Left ventricle myocardium inferior (tissue), 1 donor: Measurements from ENCODE around the gene MANEAL. TPM values are rescaled to one million over a fixed set of nuclear protein-coding genes. Genes with fewer than 3 reads are reported as not detected.

Experiments
- DNase-seq: peaks from one replicate; pipeline ENCODE4 v3.0.0-alpha.2; 2020
- H3K27ac ChIP-seq: fragments of 200-600 bp; replicated peaks from 2 replicates; pipeline ENCODE4 v1.8.0; 2021
- H3K27me3 ChIP-seq: fragments of 200-600 bp; 2 replicates; pipeline ENCODE4 v1.8.0; 2021; ENCODE audit warnings: low read depth
- H3K36me3 ChIP-seq: fragments of 200-600 bp; 2 replicates; pipeline ENCODE4 v1.8.0; 2021
- H3K4me1 ChIP-seq: fragments of 200-600 bp; 2 replicates; pipeline ENCODE4 v1.8.0; 2021
- H3K4me3 ChIP-seq: fragments of 200-600 bp; 2 replicates; pipeline ENCODE4 v1.8.0; 2021; ENCODE audit warnings: mild to moderate bottlenecking, moderate library complexity
- H3K9me3 ChIP-seq: fragments of 200-600 bp; replicated peaks from 2 replicates; pipeline ENCODE4 v1.8.0; 2021
- CTCF ChIP-seq: fragments of 200-600 bp; IDR thresholded peaks from 2 replicates; pipeline ENCODE4 v1.8.0; 2021; ENCODE audit warnings: antibody characterized with exemption, mild to moderate bottlenecking, borderline replicate concordance
- intact Hi-C: fragments of 100-400 bp; cut with micrococcal nuclease; formaldehyde crosslinking; loops from one replicate; pipeline ENCODE4 v1.11.0; 2022
- total RNA-seq: library from RNA; stranded (reverse); fragmentation: NEBNext Ultra II Directional; extraction: Animal tissue kit (Norgen Biotek cat#: 25700); gene quantifications from one replicate; pipeline ENCODE4 v1.2.1, GENCODE V29; 2021
- donor health status: DM: no; HTN: yes; CAD: no; lungs with severe emphysema.

Gene MANEAL
- total RNA-seq, 1 donor from 2014 or later: 1.9 TPM

GRCh38 chr1:37813529-37814145, 20.0 kb downstream of the MANEAL start:
- no peaks in the 10 kb centered on the region for H3K9me3 ChIP-seq
- TF ChIP-seq CTCF: no peak
- DNase-seq: no peak
- no peak overlapping the region for H3K4me3 ChIP-seq
- peaks cover 34% of the 10 kb centered on the region for H3K4me1 ChIP-seq
- peaks cover 39% of the 10 kb centered on the region for H3K36me3 ChIP-seq
- no peaks in the 10 kb centered on the region for H3K27me3 ChIP-seq
- H3K27ac ChIP-seq: no peak overlapping the region
- intact Hi-C loops: no loop called here

GRCh38 chr1:37814252-37814651, 20.6 kb downstream of the MANEAL start:
- Histone ChIP-seq H3K27me3 (no peaks in the 10 kb centered on the region), H3K27ac (no peak overlapping the region), H3K36me3 (peaks cover 45% of the 10 kb centered on the region), H3K4me1 (peaks cover 28% of the 10 kb centered on the region), H3K4me3 (no peak overlapping the region), H3K9me3 (no peaks in the 10 kb centered on the region)
- intact Hi-C loops: no loop called here
- DNase-seq: no peak
- no peak for TF ChIP-seq CTCF

GRCh38 chr1:37817481-37817880, 23.8 kb downstream of the MANEAL start:
- H3K27ac ChIP-seq: no peak overlapping the region

GRCh38 chr1:37821481-37821880, 27.8 kb downstream of the MANEAL start:
- TF ChIP-seq CTCF: no peak
- H3K27me3 ChIP-seq: no peaks in the 10 kb centered on the region
- peaks cover 83% of the 10 kb centered on the region for H3K36me3 ChIP-seq
- no peak for DNase-seq
- no peaks in the 10 kb centered on the region for H3K9me3 ChIP-seq
- intact Hi-C loops: no loop called here
- peaks cover 7% of the 10 kb centered on the region for H3K4me1 ChIP-seq
- H3K4me3 ChIP-seq: no peak overlapping the region
- H3K27ac ChIP-seq: no peak overlapping the region

More at GRCh38 chr1:37817481-37817880, 23.8 kb downstream of the MANEAL start:
- peaks cover 7% of the 10 kb centered on the region for H3K4me1 ChIP-seq
- DNase-seq: peak; percentile 33
- no peak overlapping the region for H3K4me3 ChIP-seq
- no peak for TF ChIP-seq CTCF
- no peaks in the 10 kb centered on the region for H3K9me3 ChIP-seq
- H3K36me3 ChIP-seq: peaks cover 75% of the 10 kb centered on the region
- H3K27me3 ChIP-seq: no peaks in the 10 kb centered on the region
- intact Hi-C loops: no loop called here

- Histone ChIP-seq H3K27ac (no peak overlapping the region), H3K9me3 (no peaks in the 10 kb centered on the region), H3K36me3 (peaks cover 74% of the 10 kb centered on the region), H3K4me1 (no peaks in the 10 kb centered on the region), H3K4me3 (no peak overlapping the region), H3K27me3 (no peaks in the 10 kb centered on the region)
- DNase-seq: no peak
- intact Hi-C loops: no loop called here
- TF ChIP-seq CTCF: no peak
Measured at GRCh38 chr1:37822906-37823815, 29.5 kb downstream of the MANEAL start.
